Measurements from ENCODE around the gene ELMO1.

ELMO1 gene

DNA sequence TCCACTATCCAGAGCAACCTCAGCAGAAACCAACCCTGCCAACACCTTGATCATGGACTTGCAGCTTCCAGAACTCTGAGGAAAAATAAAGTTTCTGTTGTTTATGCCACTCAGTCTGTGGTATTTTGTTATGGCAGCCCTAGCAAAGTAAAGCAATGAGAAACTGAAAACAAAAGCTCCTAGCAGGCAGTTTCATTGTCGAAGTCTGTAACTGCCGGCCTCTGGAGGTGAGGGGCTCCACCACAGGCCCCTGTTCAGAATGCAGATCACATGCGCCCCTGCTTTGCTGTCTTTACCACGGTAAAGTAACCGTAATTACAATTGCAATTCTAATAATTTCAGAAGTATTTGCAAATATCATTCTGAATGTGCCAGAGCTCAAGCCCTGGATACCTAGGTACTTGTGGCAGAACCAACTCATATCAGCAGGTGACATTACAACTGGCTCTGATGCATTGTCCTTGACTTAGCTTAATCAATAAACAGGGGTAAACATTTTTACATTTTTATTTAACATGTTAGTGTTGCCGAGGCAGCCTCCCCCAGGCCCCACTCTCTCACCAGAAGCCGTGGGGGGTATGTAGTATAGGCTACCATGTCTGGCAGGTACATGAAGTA, 193.2 kb downstream of the ELMO1 start:
- DNase-seq, result no peak

DNA sequence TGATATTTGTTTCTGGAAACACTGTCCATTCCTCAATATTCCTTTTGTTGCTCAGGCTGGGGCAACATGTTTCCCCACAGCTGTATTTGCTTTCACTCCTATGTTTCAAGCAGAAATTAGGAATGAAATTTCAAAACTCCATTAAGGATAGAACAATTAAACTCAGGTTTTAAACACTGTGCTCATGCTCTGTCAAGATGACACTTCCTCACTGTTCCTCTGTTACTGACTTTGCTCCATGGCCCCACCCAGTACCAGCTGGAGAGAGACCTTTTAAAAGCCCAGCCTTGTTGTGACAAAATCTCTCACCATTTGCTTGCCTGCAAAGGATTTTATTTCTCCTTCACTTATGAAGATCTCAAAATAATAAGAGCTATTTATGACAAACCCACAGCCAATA, 197.4 kb downstream of the ELMO1 start:
- DNase-seq, result no peak

DNA sequence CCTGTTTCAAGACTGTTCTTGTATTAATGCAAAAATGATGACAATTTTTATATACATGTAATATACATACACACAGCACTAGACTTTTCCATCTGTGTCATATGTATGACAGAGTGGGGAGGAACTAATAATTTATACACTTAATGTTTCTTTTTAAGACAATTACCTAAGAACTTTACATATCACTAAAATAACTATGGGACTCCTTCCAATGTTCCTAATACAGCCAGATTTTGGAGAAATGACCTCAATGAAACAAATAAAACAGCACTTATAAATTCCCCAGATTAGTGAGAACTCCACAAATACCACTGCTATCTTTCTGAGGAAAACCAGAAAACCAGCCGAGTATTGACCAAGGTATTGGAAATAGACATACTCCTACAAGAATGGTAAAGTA, 199.4 kb downstream of the ELMO1 start:
- no peak for DNase-seq

DNA sequence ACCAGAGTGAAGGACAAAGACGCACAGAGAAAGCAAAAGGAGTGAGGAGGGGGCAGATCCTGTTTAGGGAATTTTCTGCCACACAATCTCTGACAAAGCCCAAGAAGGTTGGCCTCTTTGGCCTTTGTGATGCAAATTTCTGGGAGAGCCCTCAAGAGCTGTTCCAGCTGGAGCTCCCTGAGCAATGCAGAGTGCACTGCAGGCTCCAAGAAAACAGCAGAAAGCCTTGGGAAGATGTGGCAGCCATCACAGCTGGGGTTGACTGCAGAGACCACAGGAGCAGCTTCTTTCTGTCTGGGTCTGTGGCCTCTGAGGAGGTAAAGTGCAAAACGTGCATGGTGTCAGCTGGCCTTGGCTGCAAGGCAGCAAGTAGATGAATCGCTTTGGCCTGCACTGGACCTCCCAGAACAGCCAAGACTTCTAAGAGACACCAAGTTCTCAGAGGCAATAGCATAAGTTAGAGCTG, 200.2 kb downstream of the ELMO1 start:
- no peak for DNase-seq

DNA sequence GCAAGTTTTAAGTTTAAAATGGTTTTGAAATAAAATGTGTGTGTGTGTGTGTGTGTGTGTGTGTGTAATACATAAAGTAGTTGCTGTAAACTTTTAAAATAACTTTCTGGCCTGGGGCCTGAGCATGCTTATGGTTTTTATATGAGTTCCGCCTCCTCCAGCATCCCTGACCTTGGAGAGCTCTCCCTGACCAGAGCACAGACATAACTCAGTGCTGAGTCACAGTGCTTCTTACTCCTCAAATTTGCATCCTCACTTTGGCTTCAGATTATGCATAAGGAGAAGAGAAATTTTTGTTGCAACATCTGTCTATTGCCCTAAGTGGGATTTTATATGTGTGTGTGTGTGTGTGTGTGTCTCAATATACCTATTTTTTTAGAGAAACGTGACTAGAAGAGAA, 200.8 kb downstream of the ELMO1 start:
- no peak for DNase-seq

DNA sequence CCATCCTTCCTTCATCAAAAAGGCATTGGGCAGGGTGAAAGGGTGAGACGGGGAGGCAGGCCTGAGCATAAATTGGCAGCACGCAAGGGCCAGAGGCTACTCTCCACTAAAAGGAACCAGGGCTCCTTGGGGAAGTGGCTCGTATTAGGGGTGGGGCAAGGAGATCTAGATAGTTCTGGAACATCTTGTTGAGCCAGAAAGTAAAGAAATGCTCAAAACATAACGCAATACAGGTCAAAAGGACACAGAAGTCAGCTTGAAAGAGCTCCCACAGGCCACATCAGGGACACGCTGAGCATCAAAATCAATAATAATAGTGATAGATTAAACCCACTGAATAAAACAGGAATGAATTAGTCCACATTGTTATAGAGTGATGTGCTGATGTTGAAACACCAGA, 203.1 kb downstream of the ELMO1 start:
- no peak for DNase-seq

DNA sequence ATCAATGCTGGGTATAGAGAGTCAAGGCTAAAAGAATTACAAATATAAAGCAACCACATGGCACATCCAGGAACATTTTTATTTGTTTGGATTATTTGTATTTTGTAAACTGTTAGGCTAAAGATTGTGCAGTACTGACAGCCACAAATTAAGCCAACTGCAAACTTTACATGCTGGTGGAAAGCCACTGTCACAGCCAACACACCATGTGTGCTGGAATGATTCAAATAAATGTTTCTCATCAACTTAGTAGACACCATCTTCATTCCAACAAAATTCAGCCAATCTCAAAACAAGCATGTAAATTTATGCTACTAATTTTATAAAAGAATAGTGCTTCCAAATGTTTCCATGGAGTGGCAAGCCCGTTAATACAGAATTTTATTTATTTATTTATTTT, 211.8 kb downstream of the ELMO1 start:
- no peak for DNase-seq

DNA sequence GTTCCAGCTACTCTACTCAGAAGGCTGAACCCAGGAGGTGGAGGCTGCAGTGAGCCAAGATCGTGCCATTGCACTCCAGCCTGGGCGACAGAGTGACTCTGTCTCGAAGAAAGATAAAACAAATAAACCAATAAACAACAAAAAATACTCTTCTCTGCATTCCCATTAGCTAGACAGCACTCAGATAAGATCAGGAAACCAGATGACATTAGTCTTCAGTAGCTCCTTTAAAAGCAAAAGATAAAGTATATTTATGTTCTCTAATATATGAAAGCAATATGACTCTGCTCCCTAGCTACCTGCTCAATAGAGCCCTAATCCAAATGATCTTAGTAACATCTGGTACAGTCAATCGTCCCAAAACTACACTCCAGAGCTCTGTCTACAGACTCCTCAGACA, 212.9 kb downstream of the ELMO1 start:
- DNase-seq, result no peak

DNA sequence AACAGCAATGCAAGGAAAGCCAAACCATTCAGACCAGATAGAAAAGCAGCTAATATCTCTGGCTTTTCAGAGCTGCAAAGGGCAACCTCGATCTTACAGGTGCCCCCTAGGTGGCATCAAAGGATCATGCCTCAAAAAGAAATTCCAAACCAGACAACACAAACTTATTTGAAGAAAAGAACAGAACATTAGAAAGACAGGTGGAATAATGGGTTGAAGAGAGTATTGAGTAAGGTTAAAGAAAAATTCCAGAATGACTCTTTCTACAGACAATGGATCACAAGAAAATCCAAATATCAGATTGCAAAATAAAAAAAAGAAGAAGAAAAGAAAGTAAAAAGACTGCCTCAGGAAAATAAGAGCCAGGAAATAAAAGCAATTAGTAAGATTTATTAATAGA, 213.7 kb downstream of the ELMO1 start:
- DNase-seq, result no peak

DNA sequence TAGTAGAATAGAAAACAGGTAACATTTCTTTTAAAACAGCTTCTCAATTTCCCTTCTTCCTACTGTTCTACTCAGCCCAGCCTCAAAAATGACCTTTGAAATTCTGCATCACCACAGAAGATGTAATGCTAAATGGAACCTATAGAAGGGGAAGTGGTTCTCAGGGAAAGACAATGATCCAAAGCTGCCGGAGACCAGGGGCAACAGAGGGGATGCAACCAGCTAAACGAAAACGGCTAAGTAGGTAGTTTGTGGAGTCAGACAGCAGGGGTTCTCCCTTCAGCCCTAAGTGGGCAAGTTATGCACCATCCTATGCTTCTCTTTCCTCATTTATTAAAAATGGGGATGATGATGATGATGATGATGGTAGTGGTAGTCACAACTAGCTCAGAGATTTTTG, 214.3 kb downstream of the ELMO1 start:
- no peak for DNase-seq

DNA sequence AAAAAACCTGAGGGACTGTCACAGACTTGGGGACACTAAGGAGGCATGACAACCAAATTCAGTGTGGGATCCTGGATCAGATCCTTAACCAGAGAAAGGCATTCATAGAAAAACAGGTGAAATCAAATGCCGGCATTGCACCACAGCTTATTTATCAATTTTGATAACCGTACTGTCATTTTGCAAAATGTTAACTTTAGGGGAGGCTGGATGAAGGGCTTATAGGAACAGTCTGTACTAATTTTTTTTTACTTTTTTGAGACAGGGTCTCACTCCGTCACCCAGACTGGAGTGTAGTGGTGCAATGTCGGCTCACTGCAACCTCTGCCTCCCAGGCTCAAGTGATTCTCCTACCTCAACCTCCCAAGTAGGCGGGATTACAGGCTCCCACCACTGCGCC, 217.1 kb downstream of the ELMO1 start:
- DNase-seq, result no peak

DNA sequence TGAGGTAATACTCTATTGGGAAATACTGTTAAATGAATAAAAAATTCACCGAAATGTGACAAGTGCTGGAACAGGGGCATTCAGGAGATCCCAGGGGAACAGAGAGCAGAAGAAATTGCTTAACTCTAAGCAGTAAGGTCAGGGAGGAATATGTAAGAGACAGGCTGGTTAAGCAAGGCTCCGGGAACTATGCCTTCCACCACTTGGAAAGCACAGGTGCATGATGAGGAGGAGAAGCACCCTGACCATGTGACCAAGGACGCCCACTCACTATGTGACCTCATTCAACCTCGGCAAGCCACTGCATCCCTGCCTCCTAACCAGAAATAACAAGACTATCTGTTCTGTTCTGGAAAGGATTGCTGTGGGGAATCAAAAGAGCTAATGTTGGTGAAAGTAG, 218.4 kb downstream of the ELMO1 start:
- no peak for DNase-seq

DNA sequence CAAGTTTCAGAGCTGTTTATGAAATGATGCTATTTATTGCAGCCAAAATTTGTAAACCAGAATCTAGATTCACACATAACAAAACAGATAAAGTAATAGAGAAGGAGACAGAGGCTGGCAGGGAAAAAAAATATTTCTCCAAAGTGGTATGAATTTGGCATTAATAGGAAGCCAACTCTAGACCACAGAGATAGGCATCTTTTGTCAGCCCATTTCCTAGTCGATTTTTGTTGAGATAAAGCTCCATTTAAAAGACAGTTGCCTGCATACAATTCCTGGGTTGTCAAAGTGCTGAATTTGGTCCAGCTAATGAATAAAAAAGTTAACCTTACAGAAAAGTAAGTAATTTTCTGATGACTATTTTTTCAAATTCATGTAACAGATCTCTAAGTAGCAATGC, 219.3 kb downstream of the ELMO1 start:
- DNase-seq, result no peak

DNA sequence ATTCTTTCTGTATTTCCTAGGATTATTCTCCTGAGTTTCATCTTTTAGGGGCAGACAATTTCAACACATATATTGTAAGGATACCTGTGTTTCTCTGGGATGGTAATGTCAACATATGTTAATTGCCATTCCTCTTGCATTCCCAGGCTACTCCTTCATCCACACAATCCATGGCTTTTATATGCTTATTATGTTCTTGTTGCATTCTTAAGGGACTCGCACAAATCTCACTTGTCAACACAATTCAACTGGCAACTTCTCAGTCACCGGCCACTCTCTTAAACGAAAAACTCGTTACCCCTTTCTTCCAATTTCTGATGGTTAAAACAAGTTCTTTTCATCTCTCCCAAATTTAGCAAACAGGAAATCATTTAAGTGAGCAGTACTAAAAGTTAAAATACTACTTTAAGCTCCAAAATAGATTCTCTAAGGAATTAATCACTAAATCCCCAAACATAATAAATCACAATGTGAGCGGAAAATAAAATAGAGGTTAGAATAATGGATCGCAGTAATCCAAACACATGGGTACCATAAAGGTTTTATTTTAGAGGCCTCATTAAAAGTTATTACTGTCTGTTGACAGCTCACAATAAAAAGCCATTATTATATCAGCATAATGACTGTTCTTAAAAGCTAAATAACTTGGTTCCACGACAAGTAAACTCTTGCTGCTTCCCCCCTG, 223.2 kb downstream of the ELMO1 start:
- no peak for DNase-seq

DNA sequence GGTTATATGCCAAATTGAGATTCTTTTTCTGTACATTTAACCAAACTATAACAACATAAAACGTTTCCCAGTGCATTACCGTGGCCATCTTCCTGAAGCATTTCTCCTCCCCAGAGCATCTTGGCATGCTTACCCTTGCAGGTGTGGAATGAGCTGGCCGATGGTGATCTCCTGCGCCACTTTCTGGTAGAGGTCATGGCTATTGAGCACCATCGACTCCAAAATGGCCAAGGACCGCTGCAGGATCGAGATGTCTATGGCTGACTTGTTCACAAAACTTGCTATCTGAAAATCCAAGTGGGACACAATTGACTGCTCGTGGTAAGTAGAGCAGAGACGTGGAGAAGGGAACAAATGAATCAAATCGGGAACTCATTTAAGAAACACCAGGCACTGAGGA, 223.9 kb downstream of the ELMO1 start:
- DNase-seq, result no peak

DNA sequence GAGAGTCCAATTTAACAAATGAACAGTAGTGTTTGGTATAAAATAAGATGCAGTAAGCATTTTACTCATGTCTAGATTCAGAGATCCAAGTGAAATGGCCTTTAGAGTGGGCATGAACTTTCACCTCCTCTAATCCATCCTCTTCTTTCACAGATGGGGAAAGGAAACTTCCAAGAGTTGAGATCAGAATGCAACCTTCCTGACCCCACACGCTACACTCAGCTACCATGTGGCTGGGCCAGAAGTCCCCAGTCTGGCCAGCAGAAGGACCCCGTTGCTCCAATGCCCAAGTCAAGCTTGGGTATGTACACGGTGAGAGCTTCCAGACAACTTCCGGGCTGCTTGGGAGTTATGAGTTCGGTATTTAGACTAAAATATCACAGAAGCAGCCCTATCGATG, 228.0 kb downstream of the ELMO1 start:
- no peak for DNase-seq

DNA sequence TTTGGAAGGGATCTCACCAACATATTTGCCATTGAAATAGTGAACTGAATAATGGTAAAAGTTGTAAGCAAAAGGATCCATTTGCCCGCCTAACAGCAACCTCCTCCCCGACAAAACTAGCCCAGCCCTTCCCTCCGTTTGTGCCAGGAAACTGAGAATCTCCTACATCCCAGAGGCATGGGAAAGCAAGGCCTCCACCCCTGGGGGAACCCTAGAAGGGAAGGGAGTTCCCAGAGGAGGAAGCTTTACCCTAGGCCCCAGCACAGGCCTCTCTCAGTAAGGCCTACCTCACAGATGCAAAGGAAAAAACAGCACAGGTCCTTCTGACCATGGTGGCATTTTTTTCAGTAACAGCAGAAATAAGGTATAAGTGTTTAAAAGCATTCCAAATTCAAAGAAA, 229.7 kb downstream of the ELMO1 start:
- no peak for DNase-seq

DNA sequence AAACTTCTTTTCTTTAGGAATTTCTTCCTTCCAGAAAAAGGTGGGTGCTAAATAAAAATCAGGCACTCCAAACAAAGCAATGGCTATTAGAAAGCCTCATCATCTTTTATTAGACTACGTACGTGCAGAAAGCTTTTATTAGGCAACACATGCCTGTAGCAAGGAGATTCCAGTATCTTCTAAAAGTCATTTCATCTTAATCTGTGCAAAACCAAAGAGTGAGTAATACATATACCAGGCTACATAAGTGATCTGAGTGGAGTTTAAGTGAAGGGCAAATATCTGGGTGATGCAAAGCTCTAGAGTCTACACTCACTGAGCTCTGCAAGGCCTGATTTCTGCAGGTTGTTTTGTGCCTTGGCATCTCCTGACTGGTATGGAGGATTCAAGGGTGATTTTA, 231.7 kb downstream of the ELMO1 start:
- DNase-seq, result no peak

DNA sequence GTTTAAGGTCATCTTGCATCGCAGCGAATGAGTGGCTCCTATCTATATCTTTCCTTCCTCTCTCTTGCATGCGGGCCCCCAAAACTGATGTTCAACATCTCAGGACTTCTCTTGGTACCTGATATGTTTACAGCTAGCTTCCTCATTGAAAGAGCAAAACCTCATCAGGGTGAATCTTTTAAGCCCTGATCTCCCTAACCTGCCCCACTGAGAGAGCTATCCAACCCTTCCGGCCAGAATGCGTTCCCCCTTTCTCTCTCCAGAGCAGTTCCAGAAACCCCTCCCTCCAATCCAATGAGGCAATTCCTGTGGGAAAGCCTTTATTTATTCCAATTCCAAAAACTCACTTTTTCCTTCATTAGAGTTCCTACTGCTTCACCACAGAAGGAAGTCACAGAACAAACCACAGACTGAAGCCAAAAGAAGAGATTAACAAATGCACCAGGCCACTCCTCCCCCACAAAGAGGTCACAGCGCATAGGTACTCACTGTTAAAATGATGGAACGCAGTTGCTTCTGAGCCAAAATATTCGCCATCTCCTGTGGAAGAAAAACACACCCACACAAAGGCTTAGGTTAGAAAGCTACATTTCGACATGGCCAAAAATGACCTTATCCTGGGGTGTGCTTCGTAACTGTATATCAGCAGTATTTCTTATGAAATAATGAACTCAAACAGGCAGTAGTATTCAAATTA, 232.4 kb downstream of the ELMO1 start:
- DNase-seq, result no peak

DNA sequence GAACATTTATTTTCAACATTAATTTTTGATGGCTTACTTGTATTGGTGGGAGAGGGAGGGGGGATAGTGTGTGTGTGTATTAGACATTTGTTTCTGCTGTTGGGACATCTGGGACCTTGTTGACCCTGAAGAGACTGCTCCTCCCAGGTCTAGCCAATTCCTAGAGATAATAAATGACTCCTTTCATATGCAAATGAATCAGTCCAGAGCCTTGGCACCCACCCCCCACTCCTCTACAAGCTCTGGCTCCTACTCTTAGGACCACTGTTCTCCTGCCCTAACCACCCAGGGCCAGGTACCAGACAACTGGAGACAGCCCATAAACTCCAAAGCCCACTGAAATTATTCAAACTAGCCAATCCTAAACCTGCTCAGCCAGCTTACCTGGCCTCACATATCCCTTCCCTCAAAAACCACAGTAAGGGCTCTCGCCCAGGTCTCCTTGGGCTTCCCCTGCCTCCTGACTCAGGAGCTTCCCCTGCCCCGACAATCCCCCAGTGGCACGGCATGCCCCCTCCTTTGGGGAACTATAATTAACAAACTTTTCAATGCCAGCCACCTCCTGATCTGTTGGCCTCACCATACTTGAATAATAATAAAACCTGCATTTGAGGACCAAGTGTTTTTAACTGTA, 233.3 kb downstream of the ELMO1 start:
- no peak for DNase-seq

DNA sequence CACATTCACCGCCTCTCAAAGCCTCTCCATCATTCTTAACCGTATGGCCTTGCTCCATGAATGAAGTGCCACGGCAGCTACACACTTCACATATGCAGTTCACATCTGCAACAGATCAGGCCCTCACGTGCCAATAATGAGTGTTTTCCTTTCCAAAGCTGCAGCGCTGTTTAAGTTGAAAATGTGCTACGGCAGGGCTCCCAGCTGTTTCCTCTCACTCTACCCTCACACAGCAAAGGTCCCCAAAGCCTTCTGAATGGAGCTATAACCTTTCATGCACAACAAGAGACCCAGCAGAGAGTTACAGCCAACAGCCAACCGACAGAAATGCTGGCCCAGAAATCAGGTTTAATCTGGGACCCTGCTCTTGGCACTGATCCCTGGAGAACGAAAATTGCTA, 236.1 kb downstream of the ELMO1 start:
- DNase-seq, result no peak

DNA sequence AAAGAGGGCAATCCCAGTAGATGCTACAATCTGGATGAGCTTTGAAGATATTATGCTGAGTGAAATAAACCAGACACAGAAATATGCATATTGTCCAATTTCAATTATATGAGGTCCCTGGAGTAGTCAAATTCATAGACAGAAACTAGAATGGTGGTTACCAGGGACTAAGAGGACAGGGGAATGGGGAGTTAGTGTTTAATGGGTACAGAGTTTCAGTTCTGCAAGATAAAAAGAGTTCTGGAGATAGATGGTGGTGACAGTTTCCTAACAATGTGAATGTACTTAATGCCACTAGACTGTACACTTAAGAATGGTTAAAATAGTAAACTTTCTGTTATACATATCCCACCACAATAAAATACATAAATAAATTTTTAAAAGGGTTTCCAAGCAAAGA, 236.6 kb downstream of the ELMO1 start:
- no peak for DNase-seq

DNA sequence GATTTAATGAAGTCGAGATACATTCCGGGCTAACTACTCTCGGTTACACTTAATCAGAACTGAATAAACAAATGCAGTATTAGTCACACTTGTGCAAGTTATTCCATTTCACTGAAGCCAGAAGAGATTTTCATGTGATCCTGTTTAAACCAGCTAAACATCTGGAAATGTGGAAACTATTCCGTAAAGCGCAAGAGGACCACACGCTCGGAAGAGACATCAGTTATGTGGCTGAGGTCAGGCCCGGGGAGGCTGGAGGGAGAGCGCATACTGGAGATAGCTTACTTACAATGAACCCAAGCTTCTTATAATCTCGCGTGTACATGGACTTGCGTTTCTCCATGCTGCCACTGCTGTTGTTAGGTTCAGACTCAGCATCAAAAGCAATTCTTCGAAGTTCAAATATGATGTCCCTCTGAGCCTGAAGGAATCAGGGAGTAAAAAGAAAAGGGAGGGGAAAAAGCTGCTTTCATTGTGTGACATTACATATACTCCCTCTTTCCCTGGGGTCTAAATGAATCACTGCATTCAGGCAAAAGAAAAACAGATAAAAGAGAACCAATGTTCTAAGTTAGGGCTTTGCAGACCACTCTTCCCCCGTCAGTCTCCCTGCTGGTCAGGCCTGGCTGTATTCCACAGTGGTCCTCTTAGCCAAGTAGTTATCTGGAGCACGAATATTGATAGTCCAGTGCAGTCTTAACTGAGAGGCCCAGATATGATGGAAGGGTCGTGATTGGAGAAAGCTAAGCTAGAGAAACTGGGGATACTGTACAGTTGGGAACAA, 237.4 kb downstream of the ELMO1 start:
- DNase-seq, result no peak

Data from activated CD4-positive, alpha-beta T cell treated with anti-CD3 and anti-CD28 coated beads, Interleukin-2, amount 50 U/mL, for 1 hour (primary cell).